GM08714 (cell line): ENCODE data around the gene STPG4.
"Not testable (repeated sequence)": the region's sequence is repeated elsewhere in the genome, so short reads cannot be mapped to it uniquely, and the experiment has no call there.

ENCODE experiments used
- H3K4me3 ChIP-seq: fragments of 200-500 bp; sonication (Bioruptor generic); 2 replicates; pipeline ENCODE4 v1.5.1; 2014; ENCODE audit warnings: mild to moderate bottlenecking, low read length, inconsistent platforms
- ZNF274 ChIP-seq: IDR thresholded peaks from 2 replicates; pipeline ENCODE4 v1.6.1; 2012; ENCODE audit warnings: mild to moderate bottlenecking, low read depth, low read length

The STPG4 gene

GRCh38 chr2:47155091-47155876 is at the start of gene STPG4:
TSS of gene STPG4 (minus strand) at chr2:47155308. CDS start at chr2:47155251, 57 bp downstream.
- no peak within 1 kb of the TSS for H3K4me3 ChIP-seq
- no peak for TF ChIP-seq ZNF274

- TF ChIP-seq ZNF274, result no peak
- no peak overlapping the region for H3K4me3 ChIP-seq
Observed at GRCh38 chr2:47204691-47205090, 49.6 kb upstream of the STPG4 start.

- no peak overlapping the region for H3K4me3 ChIP-seq
- TF ChIP-seq ZNF274, result no peak
Observed at GRCh38 chr2:47203995-47204394, 48.9 kb upstream of the STPG4 start.

- TF ChIP-seq ZNF274, result no peak
- H3K4me3 ChIP-seq, result no peak overlapping the region
Observed at GRCh38 chr2:47201224-47201623, 46.1 kb upstream of the STPG4 start.

GRCh38 chr2:47198985-47199451 is 43.9 kb upstream of the STPG4 start:
- no peak for TF ChIP-seq ZNF274

GRCh38 chr2:47196499-47196898 is 41.4 kb upstream of the STPG4 start:
- TF ChIP-seq ZNF274, result no peak
- H3K4me3 ChIP-seq, result no peak overlapping the region

More at GRCh38 chr2:47198985-47199451, 43.9 kb upstream of the STPG4 start:
- no peak overlapping the region for H3K4me3 ChIP-seq

GRCh38 chr2:47196046-47196445 is 40.9 kb upstream of the STPG4 start:
- no peak for TF ChIP-seq ZNF274

GRCh38 chr2:47195148-47195547 is 40.0 kb upstream of the STPG4 start:
- TF ChIP-seq ZNF274, result no peak
- H3K4me3 ChIP-seq, result no peak overlapping the region

More at GRCh38 chr2:47196046-47196445, 40.9 kb upstream of the STPG4 start:
- no peak overlapping the region for H3K4me3 ChIP-seq

- H3K4me3 ChIP-seq, result no peak overlapping the region
- TF ChIP-seq ZNF274, result no peak
Observed at GRCh38 chr2:47194410-47194809, 39.3 kb upstream of the STPG4 start.

- H3K4me3 ChIP-seq, result no peak overlapping the region
- no peak for TF ChIP-seq ZNF274
Observed at GRCh38 chr2:47193607-47194006, 38.5 kb upstream of the STPG4 start.

- H3K4me3 ChIP-seq, result no peak overlapping the region
- TF ChIP-seq ZNF274, result no peak
Observed at GRCh38 chr2:47190188-47190881, 35.2 kb upstream of the STPG4 start.

GRCh38 chr2:47189635-47190034 is 34.5 kb upstream of the STPG4 start:
- no peak overlapping the region for H3K4me3 ChIP-seq
- no peak for TF ChIP-seq ZNF274

- no peak overlapping the region for H3K4me3 ChIP-seq
- TF ChIP-seq ZNF274, result no peak
Observed at GRCh38 chr2:47187069-47187468, 32.0 kb upstream of the STPG4 start.

GRCh38 chr2:47186351-47186750 is 31.2 kb upstream of the STPG4 start:
- TF ChIP-seq ZNF274, result no peak
- H3K4me3 ChIP-seq, result no peak overlapping the region

GRCh38 chr2:47185098-47185497 is 30.0 kb upstream of the STPG4 start:
- not testable (repeated sequence) for H3K4me3 ChIP-seq

- H3K4me3 ChIP-seq, result no peak overlapping the region
- no peak for TF ChIP-seq ZNF274
Observed at GRCh38 chr2:47181176-47181575, 26.1 kb upstream of the STPG4 start.
